RWPE1 (cell line): Measurements from ENCODE around the gene FBXO21.

ENCODE experiments used
- CTCF ChIA-PET: fragments of 350-600 bp; sonication (Branson Sonifier 250); formaldehyde crosslinking; extraction: SDS; loops from one replicate; lab custom pipeline; 2021; lab: Yijun Ruan, JAX
- POLR2A ChIA-PET: fragments of 400-600 bp; formaldehyde crosslinking; extraction: SDS; loops from one replicate; lab custom pipeline; 2020; ENCODE audit warnings: antibody characterized with exemption; ENCODE audit not compliant: low non-redundant PET; lab: Yijun Ruan, JAX
- DNase-seq: peaks from one replicate; pipeline ENCODE4 v3.0.0; 2012; ENCODE audit warnings: low spot score
- H3K27ac ChIP-seq: fragments of 450-650 bp; 2 replicates; pipeline ENCODE4 v1.5.1; 2017
- CTCF ChIP-seq: fragments of 450-650 bp; conservative IDR thresholded peaks from 2 replicates; pipeline ENCODE4 v1.5.1; 2017; ENCODE audit warnings: low read depth, mild to moderate bottlenecking

Gene FBXO21

GRCh38 chr12:117126335-117126734 lies 63.9 kb downstream of the FBXO21 start:
- no peak for DNase-seq
- POLR2A ChIA-PET = no interaction called here
- no peak overlapping the region for H3K27ac ChIP-seq
- CTCF ChIA-PET = no interaction called here
- TF ChIP-seq CTCF = no peak

- ChIA-PET CTCF (no interaction called here), POLR2A (no interaction called here)
- no peak for TF ChIP-seq CTCF
- no peak overlapping the region for H3K27ac ChIP-seq
- DNase-seq = no peak
These were observed 64.5 kb downstream of the FBXO21 start for GRCh38 chr12:117125767-117126166.

GRCh38 chr12:117125272-117125613 lies 65.0 kb downstream of the FBXO21 start:
- no peak overlapping the region for H3K27ac ChIP-seq
- ChIA-PET POLR2A (no interaction called here), CTCF (no interaction called here)
- TF ChIP-seq CTCF = no peak
- no peak for DNase-seq

GRCh38 chr12:117124421-117125271 lies 65.6 kb downstream of the FBXO21 start:
- DNase-seq = no peak
- TF ChIP-seq CTCF = no peak
- no peak overlapping the region for H3K27ac ChIP-seq
- CTCF ChIA-PET = no interaction called here
- POLR2A ChIA-PET = no interaction called here

GRCh38 chr12:117121441-117121840 lies 68.8 kb downstream of the FBXO21 start:
- ChIA-PET POLR2A (no interaction called here), CTCF (interaction anchor here (2.5 kb wide), 1 partner anchor 96 kb away, joined by 12 read pairs; no protein-coding TSS in a partner anchor)
- no peak for TF ChIP-seq CTCF
- no peak overlapping the region for H3K27ac ChIP-seq
- DNase-seq = no peak

- CTCF ChIA-PET = interaction anchor here (0.6 to 2.5 kb wide), 4 partner anchors 50 to 1248 kb away, joined by 3 to 12 read pairs (median 3); no protein-coding TSS in a partner anchor
- no peak for TF ChIP-seq CTCF
- H3K27ac ChIP-seq = no peak overlapping the region
- POLR2A ChIA-PET = no interaction called here
- DNase-seq = no peak
These were observed 69.5 kb downstream of the FBXO21 start for GRCh38 chr12:117120787-117121186.
